Effector CD8-positive, alpha-beta T cell (primary cell): ENCODE data around the gene CMIP.

Experiments
- DNase-seq: peaks from one replicate; lab custom pipeline; 2025; lab: John Stamatoyannopoulos, UW

CMIP gene

GRCh38 chr16:81746566-81746965, 302.0 kb downstream of the CMIP start:
- no peak for DNase-seq

GRCh38 chr16:81748476-81749198, 304.0 kb downstream of the CMIP start:
- no peak for DNase-seq

GRCh38 chr16:81752225-81752875, 307.7 kb downstream of the CMIP start:
- DNase-seq = no peak

- no peak for DNase-seq
These were observed 308.2 kb downstream of the CMIP start for GRCh38 chr16:81752876-81753227.

- DNase-seq = no peak
These were observed 310.2 kb downstream of the CMIP start for GRCh38 chr16:81754858-81755257.

GRCh38 chr16:81755915-81756614, 311.5 kb downstream of the CMIP start:
- no peak for DNase-seq

GRCh38 chr16:81756615-81757356, 312.2 kb downstream of the CMIP start:
- no peak for DNase-seq

- no peak for DNase-seq
These were observed 313.8 kb downstream of the CMIP start for GRCh38 chr16:81758376-81758775.
